GM18517 (cell line): ENCODE measurements around the gene CST7.
"Not testable (repeated sequence)": the region's sequence is repeated elsewhere in the genome, so short reads cannot be mapped to it uniquely, and the experiment has no call there.

ENCODE experiments used
- ATAC-seq: cut with Tn5 transposase; IDR thresholded peaks from one replicate; pipeline ENCODE4 v1.9.1; 2021; ENCODE audit warnings: mild to moderate bottlenecking, moderate library complexity; ENCODE audit not compliant: unreplicated experiment

The CST7 gene

DNA sequence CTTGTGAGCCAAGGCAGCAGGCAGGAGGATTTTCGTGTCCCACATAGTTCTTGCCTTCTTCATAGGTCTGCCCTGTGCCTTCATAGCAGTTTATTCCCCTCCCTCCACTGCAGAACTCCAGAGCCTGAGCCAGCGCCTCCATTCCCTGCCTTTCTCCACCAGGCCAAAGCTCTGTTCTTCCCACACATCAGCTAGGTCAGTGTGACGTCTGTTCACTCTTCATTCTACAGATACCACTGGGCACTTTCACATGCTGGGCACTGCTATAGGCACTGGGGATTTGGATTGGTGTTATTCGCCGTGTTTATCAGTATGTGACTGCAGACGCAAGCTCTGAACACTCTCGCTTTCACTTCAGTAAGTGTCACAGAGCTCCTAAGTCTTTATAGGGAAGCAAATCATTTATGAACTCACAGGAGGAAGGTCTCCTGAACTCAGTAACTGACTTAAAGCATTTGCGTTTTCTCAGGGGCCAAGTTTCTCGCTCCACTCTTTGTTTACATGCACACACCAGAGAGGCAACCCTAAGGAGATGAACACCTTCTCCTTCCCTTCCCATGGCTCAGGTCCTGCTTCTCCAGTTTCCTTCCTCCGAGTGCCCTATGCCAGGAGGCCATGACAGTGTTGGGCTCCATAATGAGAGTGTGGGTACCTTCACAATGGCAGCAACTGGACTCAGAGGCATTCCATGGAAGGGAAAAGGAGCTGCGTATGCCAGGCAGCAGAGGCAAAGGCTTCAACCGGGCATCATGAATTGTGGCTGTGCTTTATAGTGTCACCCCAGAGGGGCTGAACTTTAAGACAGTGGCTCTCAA, 49.8 kb downstream of the CST7 start:
- no peak for ATAC-seq

- ATAC-seq = no peak
Observed at GRCh38 chr20:24999568-24999967, 50.5 kb downstream of the CST7 start.

DNA sequence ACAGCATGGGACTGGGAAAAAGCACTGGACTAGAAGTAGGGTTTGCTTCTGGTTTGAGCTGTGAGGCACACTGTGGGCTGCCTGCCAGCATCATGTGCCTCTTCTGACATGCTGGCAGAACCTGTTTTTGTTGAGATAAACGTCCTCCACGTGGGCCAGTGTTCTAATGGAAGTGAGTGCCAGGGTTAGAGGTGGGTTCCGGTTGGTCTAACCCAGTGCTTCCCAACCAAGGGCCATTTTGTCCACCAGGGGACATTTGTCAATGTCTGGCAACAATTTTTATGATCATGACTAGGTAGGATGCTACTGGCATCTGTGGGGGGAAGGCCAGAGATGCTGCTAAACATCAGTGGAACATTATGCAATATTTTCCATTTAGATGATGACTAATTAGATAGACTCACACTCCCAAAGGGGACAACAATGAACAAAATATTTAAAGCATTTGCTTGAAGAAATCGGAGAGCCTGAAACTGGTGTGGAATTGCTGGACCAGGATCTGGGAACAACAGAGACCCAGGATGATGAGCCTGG, 51.3 kb downstream of the CST7 start:
- no peak for ATAC-seq

GRCh38 chr20:25001323-25001722, 52.3 kb downstream of the CST7 start:
- not testable (repeated sequence) for ATAC-seq

GRCh38 chr20:25003002-25003401, 53.9 kb downstream of the CST7 start:
- no peak for ATAC-seq

DNA sequence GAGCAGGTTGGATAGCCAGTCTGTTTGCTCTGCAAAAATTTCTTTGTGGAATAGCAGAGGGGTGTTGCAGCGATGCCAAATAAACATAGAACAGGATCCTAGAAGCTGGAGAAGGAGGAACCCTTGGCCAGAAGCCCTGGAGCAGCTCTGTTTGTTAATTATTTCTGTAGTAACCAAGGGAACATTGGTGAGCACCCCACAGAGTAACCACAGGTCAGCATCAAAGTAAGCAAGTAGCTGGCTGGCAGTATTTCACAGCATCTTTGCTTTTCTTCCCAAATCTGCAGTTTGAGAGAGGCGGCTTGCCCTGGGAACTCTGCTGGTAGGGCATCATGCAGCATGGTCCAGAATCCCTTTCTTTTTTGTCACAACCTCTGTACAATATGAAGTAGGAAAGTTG, 56.2 kb downstream of the CST7 start:
- ATAC-seq = no peak

DNA sequence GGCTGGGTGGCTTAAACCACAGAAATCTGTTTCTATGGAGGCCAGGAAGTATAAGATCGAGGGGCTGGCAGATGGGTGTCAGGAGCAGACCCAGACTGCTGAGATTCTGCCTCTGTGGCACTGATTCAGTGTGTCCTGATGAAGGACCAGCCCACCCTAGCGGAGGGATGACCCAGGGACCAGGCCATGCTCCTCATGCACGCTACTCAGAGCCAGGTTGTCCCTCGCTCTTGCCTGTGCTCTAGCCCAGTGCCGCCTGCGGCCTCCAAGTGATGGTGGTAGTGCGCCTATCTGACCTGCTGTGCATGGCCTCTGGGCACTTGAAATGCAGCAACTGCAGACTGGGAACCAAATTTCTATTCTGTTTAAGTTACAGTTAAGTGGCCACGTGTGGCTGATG, 56.6 kb downstream of the CST7 start:
- ATAC-seq = no peak

GRCh38 chr20:25006431-25007167, 57.5 kb downstream of the CST7 start:
- no peak for ATAC-seq

DNA sequence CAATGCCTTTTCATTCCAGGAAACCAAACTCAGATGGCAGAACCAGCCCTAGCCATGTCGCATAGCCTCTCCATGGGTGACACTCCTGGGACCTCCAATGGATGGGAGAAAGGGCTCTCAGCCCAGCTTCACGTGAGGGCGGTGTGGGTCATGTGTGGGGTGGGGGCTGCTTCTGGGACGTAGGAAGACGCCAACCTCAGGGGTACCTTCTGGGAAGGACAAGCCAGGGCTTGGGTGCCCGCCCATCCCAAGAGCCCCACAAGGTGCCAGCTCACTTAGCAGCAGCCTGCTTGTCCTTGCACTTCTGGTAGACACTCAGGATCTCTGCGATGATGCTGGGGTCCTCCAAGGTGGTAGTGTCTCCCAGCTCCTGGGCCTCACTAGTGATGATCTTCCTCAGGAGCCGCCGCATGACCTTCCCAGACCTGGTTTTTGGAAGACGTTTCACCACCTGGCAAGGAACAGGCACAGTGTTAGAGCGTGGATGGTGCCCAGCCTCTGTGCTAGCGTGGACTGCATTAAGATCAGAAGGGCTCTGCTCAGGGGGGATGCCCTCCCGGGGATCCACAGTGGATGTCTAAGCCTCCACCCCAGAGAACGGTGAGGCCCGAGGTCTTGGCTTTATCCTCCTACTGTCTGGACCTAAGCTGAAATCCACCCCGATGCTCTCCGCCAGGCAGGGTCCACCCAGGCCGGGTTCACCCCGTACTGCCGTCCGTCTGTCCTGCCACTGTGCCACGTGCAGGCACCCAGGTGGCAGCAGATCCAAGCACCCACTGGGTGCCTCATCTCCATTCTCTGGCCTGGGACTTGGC, 58.6 kb downstream of the CST7 start:
- ATAC-seq = no peak

DNA sequence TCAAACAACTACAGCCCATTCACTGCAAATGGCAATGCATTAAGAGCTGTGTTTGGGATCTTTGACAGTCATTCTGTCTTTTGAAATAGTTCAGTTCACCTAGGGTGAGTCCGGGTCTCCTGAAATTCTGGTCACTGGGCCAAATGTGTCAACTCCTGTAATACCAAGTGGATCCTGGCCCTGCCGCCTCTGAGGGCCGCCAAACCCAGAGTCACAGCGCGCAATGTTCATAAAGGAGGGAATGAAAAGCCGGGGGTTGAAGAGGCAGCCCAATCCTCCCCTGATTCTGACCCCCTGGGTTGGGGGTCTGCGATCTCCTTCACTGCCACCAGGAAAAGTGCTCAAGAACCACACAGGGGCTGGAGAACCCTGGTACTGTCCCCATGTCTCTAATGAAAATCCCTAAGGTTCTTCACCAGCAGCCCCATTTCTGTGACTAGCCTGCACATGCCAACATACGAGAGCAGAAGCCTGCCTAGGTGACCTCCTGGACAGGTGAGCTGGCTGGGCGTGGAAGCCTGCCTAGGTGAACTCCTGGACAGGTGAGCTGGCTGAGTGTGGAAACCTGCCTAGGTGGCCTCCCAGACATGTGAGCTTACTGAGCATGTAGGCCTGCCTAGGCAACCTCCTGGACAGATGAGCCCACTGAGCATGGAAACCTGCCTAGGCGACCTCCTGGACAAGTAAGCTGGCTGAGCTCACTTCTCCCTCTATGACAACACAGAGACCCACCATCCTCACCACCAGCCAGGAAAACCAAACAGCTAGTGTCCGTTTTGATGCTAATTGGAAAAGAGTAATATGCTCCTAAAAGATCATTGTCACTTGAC, 59.5 kb downstream of the CST7 start:
- no peak for ATAC-seq
